ENCODE data around the gene EPN1.

EPN1 gene

DNA sequence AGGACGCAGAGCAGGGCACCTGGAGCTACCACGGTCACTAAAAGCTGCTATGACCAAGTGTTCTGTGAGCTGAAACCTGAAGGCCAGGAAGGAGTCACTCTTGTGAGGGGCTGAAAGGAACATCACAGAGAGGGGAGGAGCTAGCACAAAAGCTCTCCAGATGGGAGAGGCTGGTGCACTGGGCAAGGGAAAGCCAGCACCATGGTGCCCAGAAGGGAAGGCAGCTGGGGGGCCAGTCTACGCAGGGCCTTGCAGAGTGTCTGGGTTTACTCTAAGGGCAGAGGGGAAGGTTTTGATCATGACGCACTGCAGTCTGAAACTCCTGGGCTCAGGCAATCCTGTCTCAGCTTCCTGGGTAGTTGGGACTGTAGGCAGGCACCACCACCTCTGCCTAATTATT is 38.3 kb upstream of the EPN1 start:
- TF ChIP-seq EZH2 (IDR thresholded peaks at IDR 0.05; ENCODE audit: borderline replicate concordance, low read length), result no peak
- TF ChIP-seq CTCF (IDR thresholded peaks at IDR 0.05; ENCODE audit: low read length), result no peak
- Histone ChIP-seq H3K9me2 (ENCODE audit: low read depth, low read length) (no peaks in the 10 kb centered on the region), H3K27ac (ENCODE audit: low read depth, low read length, poor library complexity, severe bottlenecking) (no peak overlapping the region), H3K9me3 (ENCODE audit: low read length) (no peaks in the 10 kb centered on the region), H3K27me3 (ENCODE audit: insufficient read depth, low read length) (no peaks in the 10 kb centered on the region), H3K4me3 (ENCODE audit: low read depth, low read length, poor library complexity, severe bottlenecking) (peak overlapping the region; percentile 82), H3K4me2 (ENCODE audit: low read length) (peak overlapping the region; percentile 97), H4K20me1 (ENCODE audit: insufficient read depth, low read length) (no peaks in the 10 kb centered on the region), H2AFZ (ENCODE audit: low read length) (no peak overlapping the region), H3K79me2 (ENCODE audit: insufficient read depth, low read length) (peaks cover 16% of the 10 kb centered on the region), H3K9ac (ENCODE audit: low read length) (peak overlapping the region; percentile 89; the same call in 1 of the 2 replicates), H3K36me3 (ENCODE audit: insufficient read depth, low read length) (0 out of 2 replicates have a peak, but pooled peaks cover 4% of the 10 kb centered on the region), H3F3A (ENCODE audit: insufficient read depth, low read length) (no peaks in the 10 kb centered on the region), H3K4me1 (ENCODE audit: insufficient read depth, low read length, severe bottlenecking) (peaks cover 47% of the 10 kb centered on the region)

DNA sequence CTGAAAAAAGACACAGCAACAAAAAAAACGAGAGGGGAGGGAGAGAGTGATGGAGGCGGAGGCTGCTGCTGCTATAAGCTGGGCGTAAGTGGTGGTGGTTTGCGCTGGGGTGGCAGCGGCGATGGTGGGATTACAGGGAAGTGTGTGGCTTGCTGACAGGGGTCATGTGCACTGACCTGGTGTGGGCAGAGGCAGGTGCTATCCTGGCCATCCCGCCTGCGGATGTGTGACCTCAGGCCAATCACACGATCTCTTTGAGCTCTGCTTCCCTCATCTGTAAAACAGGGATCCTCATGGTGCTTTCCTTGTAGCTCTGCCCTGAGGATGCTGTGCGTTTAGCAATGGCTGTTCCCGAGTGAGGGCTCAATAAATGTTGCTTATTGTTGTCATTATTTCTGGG is 37.5 kb upstream of the EPN1 start:
- Histone ChIP-seq H3K4me1 (ENCODE audit: insufficient read depth, low read length, severe bottlenecking) (peaks cover 47% of the 10 kb centered on the region), H3K79me2 (ENCODE audit: insufficient read depth, low read length) (peaks cover 16% of the 10 kb centered on the region), H3K4me2 (ENCODE audit: low read length) (no peak overlapping the region), H3K27me3 (ENCODE audit: insufficient read depth, low read length) (no peaks in the 10 kb centered on the region), H3K9ac (ENCODE audit: low read length) (no peak overlapping the region), H3K9me2 (ENCODE audit: low read depth, low read length) (no peaks in the 10 kb centered on the region), H2AFZ (ENCODE audit: low read length) (no peak overlapping the region), H3K27ac (ENCODE audit: low read depth, low read length, poor library complexity, severe bottlenecking) (no peak overlapping the region), H3K4me3 (ENCODE audit: low read depth, low read length, poor library complexity, severe bottlenecking) (no peak overlapping the region), H3K9me3 (ENCODE audit: low read length) (no peaks in the 10 kb centered on the region), H3K36me3 (ENCODE audit: insufficient read depth, low read length) (0 out of 2 replicates have a peak, but pooled peaks cover 4% of the 10 kb centered on the region), H4K20me1 (ENCODE audit: insufficient read depth, low read length) (no peaks in the 10 kb centered on the region), H3F3A (ENCODE audit: insufficient read depth, low read length) (no peaks in the 10 kb centered on the region)
- TF ChIP-seq EZH2 (IDR thresholded peaks at IDR 0.05; ENCODE audit: borderline replicate concordance, low read length) (no peak), CTCF (IDR thresholded peaks at IDR 0.05; ENCODE audit: low read length) (no peak)

DNA sequence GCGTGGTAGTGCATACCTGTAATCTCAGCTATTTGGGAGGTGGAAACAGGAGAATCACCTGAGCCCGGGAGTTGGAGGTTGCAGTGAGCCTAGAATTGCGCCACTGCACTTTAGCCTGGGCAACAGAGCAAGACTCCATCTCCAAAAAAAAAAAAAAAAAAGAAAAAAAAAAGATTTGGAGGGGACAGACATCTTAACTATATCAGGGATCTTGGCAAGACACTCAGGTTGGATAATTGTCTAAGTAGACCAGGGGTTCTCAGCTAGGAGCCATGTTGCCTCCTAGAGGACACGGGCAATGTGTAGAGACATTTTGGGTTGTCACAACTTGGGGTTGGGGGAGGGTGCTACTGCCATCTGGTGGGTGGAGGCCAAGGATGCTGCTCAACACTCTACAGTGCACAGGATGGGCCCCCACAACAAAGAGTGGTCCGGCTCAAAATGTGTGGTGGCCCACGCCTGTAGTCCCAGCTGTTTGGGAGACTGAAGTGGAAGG is 36.1 kb upstream of the EPN1 start:
- Histone ChIP-seq H2AFZ (ENCODE audit: low read length) (no peak overlapping the region), H3K4me1 (ENCODE audit: insufficient read depth, low read length, severe bottlenecking) (peaks cover 55% of the 10 kb centered on the region), H3K79me2 (ENCODE audit: insufficient read depth, low read length) (peaks cover 18% of the 10 kb centered on the region), H3K4me3 (ENCODE audit: low read depth, low read length, poor library complexity, severe bottlenecking) (no peak overlapping the region), H3K36me3 (ENCODE audit: insufficient read depth, low read length) (peaks cover 5% of the 10 kb centered on the region; the same call in 1 of the 2 replicates), H3K27ac (ENCODE audit: low read depth, low read length, poor library complexity, severe bottlenecking) (peak overlapping the region; percentile 94), H3K27me3 (ENCODE audit: insufficient read depth, low read length) (no peaks in the 10 kb centered on the region), H3F3A (ENCODE audit: insufficient read depth, low read length) (no peaks in the 10 kb centered on the region), H3K9ac (ENCODE audit: low read length) (no peak overlapping the region), H3K4me2 (ENCODE audit: low read length) (no peak overlapping the region), H3K9me2 (ENCODE audit: low read depth, low read length) (no peaks in the 10 kb centered on the region), H4K20me1 (ENCODE audit: insufficient read depth, low read length) (no peaks in the 10 kb centered on the region), H3K9me3 (ENCODE audit: low read length) (no peaks in the 10 kb centered on the region)
- TF ChIP-seq CTCF (IDR thresholded peaks at IDR 0.05; ENCODE audit: low read length) (peak; percentile 78), EZH2 (IDR thresholded peaks at IDR 0.05; ENCODE audit: borderline replicate concordance, low read length) (no peak)

All from OCI-LY1 (cell line).